NCI-H1092 treated with DMSO at 0.1 percent for 48 hours (cell line): Measurements from ENCODE around the gene COX20.
"Not testable (repeated sequence)": the region's sequence is repeated elsewhere in the genome, so short reads cannot be mapped to it uniquely, and the experiment has no call there.

Experiments
- DNase-seq: peaks from one replicate; lab custom pipeline; 2025; lab: John Stamatoyannopoulos, UW

The COX20 gene

GRCh38 chr1:244822878-244823277 lies 12.6 kb upstream of the COX20 start:
- DNase-seq, result no peak

DNA sequence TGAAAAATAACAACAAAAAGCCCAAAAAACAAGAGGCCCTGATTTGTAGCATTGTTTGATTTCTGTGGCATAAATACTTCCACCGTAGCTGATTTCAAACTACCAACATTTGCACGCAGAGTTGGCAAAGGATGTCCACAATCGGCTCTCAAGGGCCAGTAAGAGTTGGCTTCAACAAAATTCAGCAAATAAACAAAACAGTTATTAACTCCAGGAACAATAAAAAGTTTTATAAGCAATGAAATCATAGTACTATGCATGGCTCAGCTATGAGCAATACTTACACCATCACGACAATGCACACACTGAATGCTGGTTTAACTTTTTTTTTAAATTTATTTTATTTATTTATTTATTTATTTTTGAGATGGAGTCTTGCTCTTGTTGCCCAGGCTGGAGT lies 8.7 kb upstream of the COX20 start:
- no peak for DNase-seq

GRCh38 chr1:244830639-244831038 lies 4.8 kb upstream of the COX20 start:
- DNase-seq, result no peak

GRCh38 chr1:244833260-244833659 lies 2.2 kb upstream of the COX20 start:
- DNase-seq, result not testable (repeated sequence)

- DNase-seq, result peak; percentile 80
Observed at GRCh38 chr1:244833734-244834542, 1.5 kb upstream of the COX20 start.

DNA sequence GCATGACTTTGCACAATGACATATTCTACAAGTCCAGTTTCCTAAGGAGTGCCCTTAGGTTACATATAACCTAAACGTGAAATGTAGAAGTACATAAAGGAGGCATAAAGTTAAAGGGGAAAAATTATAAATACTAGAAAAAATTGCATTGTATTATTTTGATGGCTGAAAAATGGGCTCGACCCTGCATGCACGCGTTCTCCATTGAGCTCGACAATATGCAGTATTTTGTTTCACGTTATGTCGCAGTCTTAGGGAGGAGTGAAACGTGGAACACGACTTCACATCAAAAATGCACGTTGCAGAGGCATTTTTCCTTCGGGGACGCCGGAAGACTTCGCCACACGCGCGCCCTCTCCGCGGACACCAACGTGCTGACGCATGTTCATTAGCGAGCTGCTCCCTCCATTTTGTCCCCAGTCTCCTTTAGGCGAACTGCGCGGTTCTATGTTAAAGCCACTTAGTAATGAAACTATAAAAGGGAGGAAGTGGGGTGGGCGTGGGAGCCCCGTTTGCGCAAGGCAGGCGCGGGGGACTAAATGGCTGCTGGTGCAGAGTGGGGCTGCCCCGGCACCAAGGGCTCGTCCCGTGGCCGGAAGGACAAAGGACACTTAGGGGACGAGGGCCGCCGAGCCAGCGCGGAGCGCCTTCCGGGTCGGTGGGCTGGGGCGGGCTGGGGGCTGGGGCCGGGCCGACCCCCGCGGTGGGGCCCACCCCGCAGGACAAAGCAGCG lies 749 bp upstream of the COX20 start:
- DNase-seq, result peak; percentile 98

DNA sequence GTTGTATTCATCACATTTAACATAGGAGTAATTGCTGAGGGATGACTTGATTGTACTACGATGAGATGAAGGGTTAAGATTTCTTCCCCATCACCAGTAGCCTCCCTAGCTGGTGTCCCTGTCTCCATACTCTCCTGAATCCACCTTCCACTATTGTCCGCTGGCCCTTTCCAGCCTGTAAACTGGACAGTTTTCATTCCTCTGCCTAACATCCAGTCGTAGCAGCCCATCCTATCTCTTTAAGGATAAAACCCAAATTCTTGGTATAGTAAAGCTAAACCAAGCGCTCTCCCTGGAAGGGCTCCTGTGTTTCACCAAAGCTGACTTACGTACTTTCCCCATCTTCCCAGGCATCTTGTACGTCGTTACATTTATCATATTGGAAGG lies 670 bp downstream of the COX20 start:
- peak; percentile 88 for DNase-seq

DNA sequence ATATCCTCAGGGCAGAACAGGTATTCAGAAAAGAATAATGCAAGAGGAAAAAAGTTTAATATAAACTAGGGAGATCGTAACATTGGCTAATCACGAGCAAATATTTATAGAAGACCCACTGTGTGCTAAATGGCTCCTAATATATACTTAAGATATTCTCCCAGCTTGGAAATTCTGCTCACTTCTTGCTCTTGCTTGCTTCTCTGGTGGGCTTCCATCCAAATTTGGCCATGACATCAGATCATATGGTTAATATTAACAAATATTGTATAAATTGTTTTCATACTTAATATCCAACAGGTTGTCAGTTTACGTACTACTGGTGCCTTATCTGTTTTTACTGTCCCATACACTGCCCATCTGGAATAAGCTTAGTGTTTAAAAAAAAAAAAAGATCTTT lies 1.1 kb downstream of the COX20 start:
- DNase-seq, result no peak

DNA sequence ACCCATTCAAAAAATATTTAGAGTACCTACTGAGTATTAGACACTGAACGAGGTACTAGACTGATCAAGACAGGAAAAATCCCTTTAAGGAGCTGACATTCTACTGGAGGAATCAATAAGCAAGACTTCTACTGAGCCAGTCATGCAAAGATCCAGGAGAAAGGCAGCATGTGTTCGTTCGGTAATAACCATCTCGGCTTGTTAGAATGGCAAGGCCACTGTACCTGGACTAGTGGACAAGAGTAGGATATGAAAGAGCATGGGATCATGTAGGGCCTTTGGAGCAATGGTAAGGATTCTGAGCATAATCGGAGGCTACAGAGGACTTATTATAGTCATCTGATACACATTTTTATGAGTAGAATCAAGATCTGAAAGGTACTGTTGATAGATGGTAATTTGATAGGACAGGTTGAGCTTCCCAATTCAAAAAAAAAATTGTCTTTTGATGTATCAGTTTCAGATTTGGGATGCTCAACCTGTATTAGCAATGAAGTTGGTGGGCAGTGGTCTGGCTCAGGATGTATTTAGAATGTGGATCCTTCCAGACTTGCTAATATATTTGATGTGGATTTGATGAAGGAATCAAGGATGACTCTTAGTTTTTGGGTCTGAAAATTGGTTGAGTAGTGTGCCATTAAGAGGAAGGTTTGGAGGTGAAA lies 2.3 kb downstream of the COX20 start:
- DNase-seq, result peak; percentile 17

DNA sequence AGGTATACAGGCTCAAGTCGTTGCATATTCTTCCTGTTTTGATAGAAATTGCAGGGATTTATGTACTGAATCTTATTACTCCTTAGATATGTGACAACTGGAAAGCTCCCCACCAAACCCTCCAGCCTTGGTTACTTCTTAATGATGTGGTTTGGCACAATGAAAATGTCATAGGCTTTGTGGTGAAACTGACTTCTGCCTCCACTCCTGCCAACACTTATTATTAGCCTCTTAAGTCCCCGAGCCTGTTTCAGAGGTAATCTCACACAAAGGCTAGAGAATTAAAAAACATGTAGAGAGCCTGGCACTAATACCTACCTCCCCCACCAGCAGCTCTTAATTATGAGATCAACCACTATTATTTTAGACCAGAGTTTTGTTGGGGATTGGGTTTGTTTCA lies 4.2 kb downstream of the COX20 start:
- no peak for DNase-seq

DNA sequence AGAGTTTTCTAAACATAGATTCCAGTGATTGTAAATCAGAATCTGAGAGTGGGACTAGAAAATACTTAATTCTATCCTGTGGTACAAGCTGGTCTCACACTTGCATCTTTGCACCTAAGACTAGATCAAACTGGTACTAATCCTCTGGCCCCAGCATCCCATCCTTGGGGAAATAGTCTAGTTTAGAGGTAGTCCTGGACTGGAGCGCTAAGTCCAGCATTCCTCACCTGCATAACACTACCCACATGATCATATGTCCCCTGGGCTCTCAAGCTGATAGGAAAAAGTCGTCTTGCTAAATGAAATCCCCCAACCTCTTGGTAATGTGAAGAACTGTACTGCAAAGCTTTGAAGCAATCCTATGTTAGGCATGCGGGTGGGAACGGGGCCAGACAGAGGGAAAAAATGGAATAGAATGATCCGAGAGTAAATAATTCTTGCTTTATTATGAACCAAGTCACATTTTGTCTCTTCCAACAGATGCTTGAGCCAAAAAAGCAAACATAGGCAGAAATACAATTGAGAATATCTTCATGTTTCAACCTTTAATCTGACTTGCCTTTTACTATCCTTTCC lies 4.8 kb downstream of the COX20 start:
- DNase-seq, result no peak

- DNase-seq, result no peak
Observed at GRCh38 chr1:244841273-244841927, 5.9 kb downstream of the COX20 start.

GRCh38 chr1:244843148-244843978 lies 7.9 kb downstream of the COX20 start:
- DNase-seq, result no peak

GRCh38 chr1:244844155-244845121 lies 9.0 kb downstream of the COX20 start:
- DNase-seq, result no peak

GRCh38 chr1:244846653-244847052 lies 11.2 kb downstream of the COX20 start:
- DNase-seq, result no peak

- DNase-seq, result no peak
Observed at GRCh38 chr1:244849189-244849866, 13.9 kb downstream of the COX20 start.

DNA sequence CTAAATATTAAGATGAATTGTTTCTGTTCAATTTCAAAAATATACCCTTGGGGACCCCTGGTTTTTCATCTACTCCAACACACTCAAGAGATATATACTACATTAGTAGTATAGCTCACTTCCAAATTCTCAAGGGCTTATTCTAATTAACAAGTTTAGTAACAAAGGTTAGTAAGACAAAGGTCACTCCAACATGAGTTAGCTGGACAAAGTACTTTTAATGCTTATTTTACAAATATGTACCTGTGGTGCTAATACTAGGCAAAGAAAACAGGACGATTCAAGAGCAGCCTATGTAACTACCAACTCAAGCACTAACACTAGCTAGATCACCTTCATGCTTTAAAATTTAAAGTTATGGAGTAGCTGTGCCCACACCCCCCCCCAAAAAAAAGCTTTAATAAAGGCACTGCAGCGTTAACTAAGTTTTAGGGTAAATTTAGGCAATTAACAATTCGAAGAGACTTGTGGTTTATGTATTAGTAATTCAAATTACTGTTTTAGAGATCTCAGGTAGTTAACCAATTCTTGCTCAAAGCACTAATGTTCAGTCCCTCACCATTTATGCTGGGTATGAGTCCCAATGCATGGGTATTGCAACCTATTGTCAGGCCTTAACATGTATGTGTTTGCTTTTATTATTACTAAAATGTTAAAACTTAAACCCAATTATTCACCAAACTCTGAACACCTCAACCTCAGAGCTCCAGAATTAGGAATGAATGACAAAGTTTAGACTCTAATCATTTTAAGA lies 14.8 kb downstream of the COX20 start:
- no peak for DNase-seq

GRCh38 chr1:244850896-244851295 lies 15.4 kb downstream of the COX20 start:
- no peak for DNase-seq
